ENCODE results near the gene TLR9. TPM values are rescaled to one million over a fixed set of nuclear protein-coding genes. Genes with fewer than 3 reads are reported as not detected.
"Not testable (repeated sequence)": the region's sequence is repeated elsewhere in the genome, so short reads cannot be mapped to it uniquely, and the experiment has no call there.

TLR9 gene
- under 0.01 TPM in 1 of 2 replicates, not detected in the other for total RNA-seq
- polyA plus RNA-seq = not detected in 2 replicates
- polyA plus RNA-seq (2012) = not detected in 2 replicates
- polyA minus RNA-seq (ENCODE audit: low replicate concordance) = not detected in 2 replicates

DNA sequence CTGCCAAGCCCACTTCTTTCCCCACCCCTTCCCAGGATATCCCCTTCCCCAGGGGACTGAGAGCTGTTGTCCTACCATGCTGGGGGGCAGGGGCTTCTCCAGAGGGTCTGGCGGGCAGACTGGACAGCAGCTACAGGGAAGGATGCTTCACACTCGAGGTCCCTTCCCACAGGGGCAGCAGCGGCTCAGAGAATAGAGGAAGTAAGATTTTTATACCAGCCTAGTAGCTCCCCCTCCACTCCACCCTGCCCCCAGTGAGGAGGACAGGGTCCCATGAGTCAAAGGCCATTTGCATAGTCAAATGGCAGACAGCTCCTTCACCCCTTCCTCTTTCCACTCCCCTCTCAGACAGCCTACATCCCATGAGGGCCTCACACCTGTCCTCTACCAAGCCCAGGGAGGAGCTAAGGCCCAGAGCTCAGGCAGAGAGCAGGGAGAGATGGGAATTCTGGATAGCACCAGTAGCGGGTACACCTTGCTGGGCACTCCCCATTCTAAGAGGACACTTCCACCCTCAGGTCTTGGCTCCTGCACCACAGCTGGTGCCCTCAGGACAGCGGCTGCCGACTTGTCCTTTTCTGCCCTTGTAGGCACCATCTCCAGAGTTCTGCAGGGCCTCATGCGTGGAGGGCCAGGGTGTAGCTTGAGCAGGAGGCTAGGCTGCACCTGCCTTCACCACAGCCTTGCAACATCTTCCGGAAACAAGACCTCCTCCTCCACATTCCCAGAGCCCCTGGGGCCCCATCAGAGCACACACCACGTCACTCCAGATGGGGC, at the start of gene TLR9:
TSS of gene TLR9 (minus strand) at position 194 of the 777 bp plus-strand sequence. CDS start at position 78, 116 bp downstream.
- H3K27ac ChIP-seq (ENCODE audit: insufficient read depth, low read length) = no peak within 1 kb of the TSS
- no peaks in the 10 kb centered on the region for H3K9me3 ChIP-seq (ENCODE audit: control insufficient read depth, insufficient read depth, low read depth, low read length)
- peaks cover 17% of the 10 kb centered on the region for H3K36me3 ChIP-seq (ENCODE audit: control insufficient read depth, insufficient read depth, low read length)
- DNase-seq (ENCODE audit: low read depth in 2 of 2) = no peak
- no peak for TF ChIP-seq EZH2 (IDR thresholded peaks at IDR 0.05; ENCODE audit: low read length, missing control alignments)
- TF ChIP-seq, protein P1, sequence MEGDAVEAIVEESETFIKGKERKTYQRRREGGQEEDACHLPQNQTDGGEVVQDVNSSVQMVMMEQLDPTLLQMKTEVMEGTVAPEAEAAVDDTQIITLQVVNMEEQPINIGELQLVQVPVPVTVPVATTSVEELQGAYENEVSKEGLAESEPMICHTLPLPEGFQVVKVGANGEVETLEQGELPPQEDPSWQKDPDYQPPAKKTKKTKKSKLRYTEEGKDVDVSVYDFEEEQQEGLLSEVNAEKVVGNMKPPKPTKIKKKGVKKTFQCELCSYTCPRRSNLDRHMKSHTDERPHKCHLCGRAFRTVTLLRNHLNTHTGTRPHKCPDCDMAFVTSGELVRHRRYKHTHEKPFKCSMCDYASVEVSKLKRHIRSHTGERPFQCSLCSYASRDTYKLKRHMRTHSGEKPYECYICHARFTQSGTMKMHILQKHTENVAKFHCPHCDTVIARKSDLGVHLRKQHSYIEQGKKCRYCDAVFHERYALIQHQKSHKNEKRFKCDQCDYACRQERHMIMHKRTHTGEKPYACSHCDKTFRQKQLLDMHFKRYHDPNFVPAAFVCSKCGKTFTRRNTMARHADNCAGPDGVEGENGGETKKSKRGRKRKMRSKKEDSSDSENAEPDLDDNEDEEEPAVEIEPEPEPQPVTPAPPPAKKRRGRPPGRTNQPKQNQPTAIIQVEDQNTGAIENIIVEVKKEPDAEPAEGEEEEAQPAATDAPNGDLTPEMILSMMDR (conservative IDR thresholded peaks at IDR 0.05 in 1 of 2, IDR thresholded peaks at IDR 0.05 in 1 of 2; ENCODE audit: low read depth in 1 of 2, low read length in 2 of 2) = no peak
- H4K20me1 ChIP-seq (ENCODE audit: control insufficient read depth, extremely low read depth, insufficient read depth, low read length) = no peaks in the 10 kb centered on the region
- no peak within 1 kb of the TSS for H2AFZ ChIP-seq (ENCODE audit: low read length)
- H3K4me1 ChIP-seq (ENCODE audit: control insufficient read depth, extremely low read depth, insufficient read depth, low read length) = no peaks in the 10 kb centered on the region
- no peak within 1 kb of the TSS for H3K4me3 ChIP-seq (replicated peaks in 1 of 4; ENCODE audit: control extremely low read depth in 1 of 4, insufficient read depth in 1 of 4, low read depth in 3 of 4, low read length in 4 of 4)
- H3K4me2 ChIP-seq (ENCODE audit: extremely low read depth, insufficient read depth, low read length) = no peak within 1 kb of the TSS
- no peak within 1 kb of the TSS for H3K9ac ChIP-seq (ENCODE audit: insufficient read depth, low read length)
- no peaks in the 10 kb centered on the region for H3K79me2 ChIP-seq (ENCODE audit: control insufficient read depth, insufficient read depth, low read length)
- H3K27me3 ChIP-seq (ENCODE audit: control insufficient read depth, insufficient read depth, low read length) = no peaks in the 10 kb centered on the region

- H3K36me3 ChIP-seq (ENCODE audit: control insufficient read depth, insufficient read depth, low read length); H3K4me3 ChIP-seq (replicated peaks in 1 of 4; ENCODE audit: control extremely low read depth in 1 of 4, insufficient read depth in 1 of 4, low read depth in 3 of 4, low read length in 4 of 4); H3K9ac ChIP-seq (ENCODE audit: insufficient read depth, low read length); H3K9me3 ChIP-seq (ENCODE audit: control insufficient read depth, insufficient read depth, low read depth, low read length); H3K4me1 ChIP-seq (ENCODE audit: control insufficient read depth, extremely low read depth, insufficient read depth, low read length); DNase-seq (ENCODE audit: low read depth in 2 of 2); H3K27me3 ChIP-seq (ENCODE audit: control insufficient read depth, insufficient read depth, low read length); H4K20me1 ChIP-seq (ENCODE audit: control insufficient read depth, extremely low read depth, insufficient read depth, low read length); H3K4me2 ChIP-seq (ENCODE audit: extremely low read depth, insufficient read depth, low read length); H2AFZ ChIP-seq (ENCODE audit: low read length); H3K27ac ChIP-seq (ENCODE audit: insufficient read depth, low read length): not testable (repeated sequence)
- H3K79me2 ChIP-seq (ENCODE audit: control insufficient read depth, insufficient read depth, low read length) = peaks cover 82% of the 10 kb centered on the region
Measured at GRCh38 chr3:52274781-52275180, 49.3 kb upstream of the TLR9 start.

GRCh38 chr3:52272831-52273230, 47.4 kb upstream of the TLR9 start:
- H4K20me1 ChIP-seq (ENCODE audit: control insufficient read depth, extremely low read depth, insufficient read depth, low read length) = peaks cover 5% of the 10 kb centered on the region
- H3K79me2 ChIP-seq (ENCODE audit: control insufficient read depth, insufficient read depth, low read length) = peaks cover 95% of the 10 kb centered on the region
- DNase-seq (ENCODE audit: low read depth in 2 of 2) = no peak
- H3K27ac ChIP-seq (ENCODE audit: insufficient read depth, low read length) = no peak overlapping the region
- no peaks in the 10 kb centered on the region for H3K27me3 ChIP-seq (ENCODE audit: control insufficient read depth, insufficient read depth, low read length)
- TF ChIP-seq, protein P1 (conservative IDR thresholded peaks at IDR 0.05 in 1 of 2, IDR thresholded peaks at IDR 0.05 in 1 of 2; ENCODE audit: low read depth in 1 of 2, low read length in 2 of 2) = no peak
- TF ChIP-seq EZH2 (IDR thresholded peaks at IDR 0.05; ENCODE audit: low read length, missing control alignments) = no peak
- H3K36me3 ChIP-seq (ENCODE audit: control insufficient read depth, insufficient read depth, low read length) = peaks cover 8% of the 10 kb centered on the region
- no peak overlapping the region for H3K9ac ChIP-seq (ENCODE audit: insufficient read depth, low read length)
- H3K4me2 ChIP-seq (ENCODE audit: extremely low read depth, insufficient read depth, low read length) = no peak overlapping the region
- H3K4me3 ChIP-seq (replicated peaks in 1 of 4; ENCODE audit: control extremely low read depth in 1 of 4, insufficient read depth in 1 of 4, low read depth in 3 of 4, low read length in 4 of 4) = no peak overlapping the region
- no peak overlapping the region for H2AFZ ChIP-seq (ENCODE audit: low read length)
- peaks cover 9% of the 10 kb centered on the region for H3K4me1 ChIP-seq (ENCODE audit: control insufficient read depth, extremely low read depth, insufficient read depth, low read length)
- no peaks in the 10 kb centered on the region for H3K9me3 ChIP-seq (ENCODE audit: control insufficient read depth, insufficient read depth, low read depth, low read length)

DNA sequence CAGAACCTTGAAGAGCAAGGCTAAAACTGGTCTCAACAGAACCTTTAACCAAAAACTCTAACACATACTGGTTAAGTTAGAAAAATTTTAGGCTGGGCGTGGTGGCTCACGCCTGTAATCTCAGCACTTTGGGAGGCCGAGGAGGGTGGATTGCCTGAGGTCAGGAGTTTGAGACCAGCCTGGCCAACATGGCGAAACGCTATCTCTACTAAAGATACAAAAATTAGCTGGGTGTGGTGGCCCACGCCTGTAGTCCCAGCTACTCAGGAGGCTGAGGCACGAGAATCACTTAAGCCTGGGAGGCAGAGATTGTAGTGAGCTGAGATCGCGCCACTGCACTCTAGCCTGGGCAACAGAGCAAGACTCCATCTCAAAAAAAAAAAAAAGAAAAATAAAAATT, 46.7 kb upstream of the TLR9 start:
- H3K4me1 ChIP-seq (ENCODE audit: control insufficient read depth, extremely low read depth, insufficient read depth, low read length); H3K27ac ChIP-seq (ENCODE audit: insufficient read depth, low read length); H3K27me3 ChIP-seq (ENCODE audit: control insufficient read depth, insufficient read depth, low read length); DNase-seq (ENCODE audit: low read depth in 2 of 2); H3K4me2 ChIP-seq (ENCODE audit: extremely low read depth, insufficient read depth, low read length); H4K20me1 ChIP-seq (ENCODE audit: control insufficient read depth, extremely low read depth, insufficient read depth, low read length); H3K36me3 ChIP-seq (ENCODE audit: control insufficient read depth, insufficient read depth, low read length); H3K9ac ChIP-seq (ENCODE audit: insufficient read depth, low read length); H2AFZ ChIP-seq (ENCODE audit: low read length); H3K9me3 ChIP-seq (ENCODE audit: control insufficient read depth, insufficient read depth, low read depth, low read length); H3K4me3 ChIP-seq (replicated peaks in 1 of 4; ENCODE audit: control extremely low read depth in 1 of 4, insufficient read depth in 1 of 4, low read depth in 3 of 4, low read length in 4 of 4): not testable (repeated sequence)
- H3K79me2 ChIP-seq (ENCODE audit: control insufficient read depth, insufficient read depth, low read length) = peaks cover 92% of the 10 kb centered on the region

Data from fibroblast of lung (primary cell).